Activated gamma-delta T cell (primary cell): ENCODE results near the gene POLE.

Experiments used
- DNase-seq: peaks from one replicate; lab custom pipeline; 2025; lab: John Stamatoyannopoulos, UW

POLE gene

GRCh38 chr12:132579744-132580143 is 107.4 kb downstream of the POLE start:
- DNase-seq: no peak

GRCh38 chr12:132578826-132579225 is 108.3 kb downstream of the POLE start:
- no peak for DNase-seq

GRCh38 chr12:132578118-132578517 is 109.0 kb downstream of the POLE start:
- DNase-seq: no peak

- DNase-seq: no peak
Measured at GRCh38 chr12:132577191-132577920, 109.8 kb downstream of the POLE start.

GRCh38 chr12:132576701-132577100 is 110.4 kb downstream of the POLE start:
- DNase-seq: no peak

- DNase-seq: no peak
Measured at GRCh38 chr12:132575661-132576060, 111.5 kb downstream of the POLE start.

- no peak for DNase-seq
Measured at GRCh38 chr12:132574271-132574996, 112.7 kb downstream of the POLE start.
